AG09319 (cell line): ENCODE results near the gene CDK1.

Source experiments
- DNase-seq: peaks from one replicate; pipeline ENCODE4 v3.0.0-alpha.2; 2010; ENCODE audit warnings: low read depth; ENCODE audit errors: extremely low read depth
- CTCF ChIP-seq: IDR thresholded peaks from 2 replicates; pipeline ENCODE4 v1.5.1; 2011; ENCODE audit warnings: low read depth, mild to moderate bottlenecking, inconsistent platforms, low read length, moderate library complexity

Gene CDK1

GRCh38 chr10:60733826-60734225 is 44.5 kb upstream of the CDK1 start:
- DNase-seq, result no peak
- no peak for TF ChIP-seq CTCF

GRCh38 chr10:60734226-60734625 is 44.1 kb upstream of the CDK1 start:
- TF ChIP-seq CTCF, result no peak
- DNase-seq, result no peak

- no peak for DNase-seq
- TF ChIP-seq CTCF, result no peak
Observed at GRCh38 chr10:60735244-60735643, 43.0 kb upstream of the CDK1 start.

- DNase-seq, result no peak
- TF ChIP-seq CTCF, result no peak
Observed at GRCh38 chr10:60737242-60737641, 41.0 kb upstream of the CDK1 start.

GRCh38 chr10:60739558-60739957 is 38.7 kb upstream of the CDK1 start:
- TF ChIP-seq CTCF, result no peak
- no peak for DNase-seq

- TF ChIP-seq CTCF, result no peak
- DNase-seq, result no peak
Observed at GRCh38 chr10:60742512-60742911, 35.8 kb upstream of the CDK1 start.

- TF ChIP-seq CTCF, result no peak
- no peak for DNase-seq
Observed at GRCh38 chr10:60747817-60748469, 30.3 kb upstream of the CDK1 start.
